Colonic mucosa (tissue), 4 donors: Measurements from ENCODE around the gene UNC5C. TPM values are rescaled to one million over a fixed set of nuclear protein-coding genes. Genes with fewer than 3 reads are reported as not detected.

ENCODE experiments used
- DNase-seq: peaks from one replicate; pipeline ENCODE4 v3.0.0-alpha.2; 2020
- H3K27ac ChIP-seq: fragments of 200-600 bp; one replicate; pipeline ENCODE4 v1.8.0; 2021
- H3K27me3 ChIP-seq: fragments of 200-600 bp; one replicate; pipeline ENCODE4 v1.8.0; 2021
- H3K36me3 ChIP-seq: fragments of 200-600 bp; one replicate; pipeline ENCODE4 v1.8.0; 2021
- H3K4me1 ChIP-seq: fragments of 200-600 bp; one replicate; pipeline ENCODE4 v1.8.0; 2021; ENCODE audit warnings: mild to moderate bottlenecking
- H3K4me3 ChIP-seq: fragments of 200-600 bp; one replicate; pipeline ENCODE4 v1.8.0; 2021
- H3K9ac ChIP-seq, 2 donors: one replicate each; pipeline ENCODE4 v1.7.0; 2013; ENCODE audit warnings: control low read depth in 2 of 2, low read depth in 2 of 2, low read length in 2 of 2
- H3K9me3 ChIP-seq: fragments of 200-600 bp; one replicate; pipeline ENCODE4 v1.8.0; 2021
- CTCF ChIP-seq: fragments of 200-600 bp; IDR thresholded peaks from one replicate; pipeline ENCODE4 v1.8.0; 2022; ENCODE audit warnings: antibody characterized with exemption, mild to moderate bottlenecking
- intact Hi-C: fragments of 100-400 bp; cut with DNase I; formaldehyde crosslinking; loops from one replicate; pipeline ENCODE4 v1.14.1; 2022
- total RNA-seq, 2 donors: library from RNA; stranded (reverse); fragmentation: NEBNext Ultra II Directional in 1 of 2; extraction: Animal tissue kit (Norgen Biotek cat#: 25700) in 1 of 2; gene quantifications; one replicate each; pipeline ENCODE4 v1.2.1, GENCODE V29; 2021
- donor health status: healthy.
- donor health status: DM: no; HTN: no; CAD: no.
- donor health status: DM: no; HTN: no; CAD: no.

Gene UNC5C
- total RNA-seq, 2 donors from 2014 or later: 3.9 to 4.2 TPM

GRCh38 chr4:95508421-95508820, 40.4 kb downstream of the UNC5C start:
- Histone ChIP-seq H3K4me3 (no peak overlapping the region), H3K27ac (no peak overlapping the region), H3K4me1 (no peaks in the 10 kb centered on the region), H3K27me3 (no peaks in the 10 kb centered on the region), H3K36me3 (no peaks in the 10 kb centered on the region), H3K9me3 (no peaks in the 10 kb centered on the region), H3K9ac (no peak overlapping the region)
- intact Hi-C loops: no loop called here
- no peak for DNase-seq
- no peak for TF ChIP-seq CTCF

- no peak overlapping the region for H3K4me3 ChIP-seq
- no peak for DNase-seq
- intact Hi-C loops: no loop called here
- no peaks in the 10 kb centered on the region for H3K4me1 ChIP-seq
- H3K9me3 ChIP-seq: no peaks in the 10 kb centered on the region
- no peaks in the 10 kb centered on the region for H3K36me3 ChIP-seq
- TF ChIP-seq CTCF: no peak
- H3K27ac ChIP-seq: no peak overlapping the region
- no peak overlapping the region for H3K9ac ChIP-seq
- H3K27me3 ChIP-seq: no peaks in the 10 kb centered on the region
Measured at GRCh38 chr4:95507561-95507960, 41.2 kb downstream of the UNC5C start.

- no peaks in the 10 kb centered on the region for H3K9me3 ChIP-seq
- no peaks in the 10 kb centered on the region for H3K27me3 ChIP-seq
- H3K4me3 ChIP-seq: no peak overlapping the region
- no peak for DNase-seq
- H3K9ac ChIP-seq: no peak overlapping the region
- intact Hi-C loops: no loop called here
- H3K27ac ChIP-seq: no peak overlapping the region
- TF ChIP-seq CTCF: no peak
- H3K4me1 ChIP-seq: no peaks in the 10 kb centered on the region
- no peaks in the 10 kb centered on the region for H3K36me3 ChIP-seq
Measured at GRCh38 chr4:95507147-95507546, 41.6 kb downstream of the UNC5C start.

GRCh38 chr4:95506264-95506663, 42.5 kb downstream of the UNC5C start:
- Histone ChIP-seq H3K27me3 (no peaks in the 10 kb centered on the region), H3K9me3 (no peaks in the 10 kb centered on the region), H3K4me1 (no peaks in the 10 kb centered on the region), H3K4me3 (no peak overlapping the region), H3K27ac (no peak overlapping the region), H3K9ac (no peak overlapping the region), H3K36me3 (no peaks in the 10 kb centered on the region)
- no peak for TF ChIP-seq CTCF
- intact Hi-C loops: no loop called here
- no peak for DNase-seq

GRCh38 chr4:95505799-95506198, 43.0 kb downstream of the UNC5C start:
- TF ChIP-seq CTCF: no peak
- no peak overlapping the region for H3K4me3 ChIP-seq
- no peaks in the 10 kb centered on the region for H3K36me3 ChIP-seq
- H3K27me3 ChIP-seq: no peaks in the 10 kb centered on the region
- no peak overlapping the region for H3K9ac ChIP-seq
- H3K27ac ChIP-seq: no peak overlapping the region
- H3K4me1 ChIP-seq: no peaks in the 10 kb centered on the region
- no peaks in the 10 kb centered on the region for H3K9me3 ChIP-seq
- intact Hi-C loops: no loop called here
- DNase-seq: no peak

GRCh38 chr4:95505151-95505550, 43.6 kb downstream of the UNC5C start:
- Histone ChIP-seq H3K9me3 (no peaks in the 10 kb centered on the region), H3K36me3 (no peaks in the 10 kb centered on the region), H3K9ac (no peak overlapping the region), H3K4me1 (no peaks in the 10 kb centered on the region), H3K4me3 (no peak overlapping the region), H3K27ac (no peak overlapping the region), H3K27me3 (no peaks in the 10 kb centered on the region)
- DNase-seq: no peak
- TF ChIP-seq CTCF: no peak
- intact Hi-C loops: no loop called here
